ENCODE data around the gene CFAP74.
A peak's percentile ranks its signal among the peaks of the same experiment; 100 is the strongest.
"Not testable (repeated sequence)": the region's sequence is repeated elsewhere in the genome, so short reads cannot be mapped to it uniquely, and the experiment has no call there.

The CFAP74 gene

DNA sequence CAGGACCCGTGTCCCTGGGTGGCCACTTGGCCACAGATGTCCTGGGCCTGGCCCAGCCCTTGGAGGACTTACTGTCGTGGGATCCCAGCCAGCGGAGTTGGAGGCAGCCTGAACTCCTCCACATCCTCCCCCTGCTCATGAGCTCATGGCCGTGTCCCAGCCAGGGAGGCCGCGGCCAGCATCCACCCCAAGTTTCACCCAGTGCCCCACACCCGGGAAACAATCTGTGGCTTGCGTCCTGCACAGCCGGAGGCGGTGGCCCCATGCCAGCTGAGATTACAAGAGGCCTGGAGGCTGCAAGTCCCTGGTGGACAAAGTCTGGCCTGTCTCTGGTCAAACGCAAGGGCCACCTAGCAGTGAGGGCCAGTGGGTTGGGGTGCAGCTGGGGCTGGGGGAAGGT lies 57.0 kb downstream of the CFAP74 start:
- no peak for DNase-seq

DNA sequence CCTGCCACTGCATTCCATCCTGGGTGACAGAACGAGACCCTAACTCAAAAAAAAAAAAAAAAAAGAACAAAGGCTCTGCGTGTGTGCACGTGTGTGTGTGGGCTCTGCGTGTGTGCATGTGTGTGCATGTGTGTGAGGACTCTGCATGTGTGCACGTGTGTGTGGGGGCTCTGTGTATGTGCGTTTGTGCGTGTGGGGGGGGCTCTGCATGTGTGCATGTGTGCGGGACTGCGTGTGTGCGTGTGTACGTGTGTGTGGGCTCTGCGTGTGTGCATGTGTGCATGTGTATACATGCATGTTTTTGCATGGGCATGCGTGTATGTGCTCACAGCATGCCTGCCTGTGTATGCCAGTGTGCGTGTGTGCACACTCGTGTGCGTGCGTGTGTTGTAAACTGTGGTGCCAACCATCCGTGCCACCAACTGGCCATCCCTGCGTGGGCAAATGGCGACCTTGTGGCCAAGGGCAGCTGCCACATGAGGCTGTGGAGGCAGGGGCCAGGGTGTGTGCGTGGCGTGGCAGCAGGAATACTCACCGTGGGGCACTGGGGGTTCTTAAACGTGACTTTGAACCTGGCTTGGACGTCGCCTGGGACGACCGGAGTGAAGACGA lies 57.7 kb downstream of the CFAP74 start:
- no peak for DNase-seq

DNA sequence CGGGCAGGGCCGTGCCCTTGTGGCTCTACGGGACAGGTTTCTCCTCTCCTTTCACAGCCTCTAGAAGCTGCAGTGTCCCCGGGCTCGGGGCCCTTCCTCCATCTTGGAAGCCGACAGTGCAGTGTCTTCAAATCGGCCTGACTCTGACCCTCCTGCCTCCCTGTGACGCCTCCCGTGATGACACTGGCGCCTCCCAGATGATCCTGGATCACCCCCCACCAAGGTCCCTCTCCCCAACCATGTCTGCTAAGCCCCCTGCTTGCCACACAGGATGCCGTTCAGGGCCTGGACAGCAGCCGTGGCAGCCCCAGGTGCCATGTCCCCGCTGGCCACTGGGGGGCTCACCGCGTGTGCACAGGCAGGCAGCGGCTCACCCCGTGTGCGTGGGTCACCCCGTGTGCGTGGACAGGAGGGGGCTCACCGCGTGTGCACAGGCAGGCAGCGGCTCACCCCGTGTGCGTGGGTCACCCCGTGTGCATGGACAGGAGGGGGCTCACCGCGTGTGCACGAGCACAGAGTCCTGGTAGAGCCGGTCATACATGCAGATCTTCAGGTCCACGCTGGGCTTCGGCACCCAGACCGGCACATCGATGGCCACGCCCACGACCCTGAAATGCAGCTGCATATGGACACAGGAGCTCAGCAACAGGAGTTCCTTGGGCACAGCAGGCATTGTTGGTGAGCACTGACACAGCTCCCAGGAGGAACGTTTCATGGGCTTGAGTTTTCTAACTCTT lies 59.6 kb downstream of the CFAP74 start:
- peak; percentile 32 for DNase-seq

DNA sequence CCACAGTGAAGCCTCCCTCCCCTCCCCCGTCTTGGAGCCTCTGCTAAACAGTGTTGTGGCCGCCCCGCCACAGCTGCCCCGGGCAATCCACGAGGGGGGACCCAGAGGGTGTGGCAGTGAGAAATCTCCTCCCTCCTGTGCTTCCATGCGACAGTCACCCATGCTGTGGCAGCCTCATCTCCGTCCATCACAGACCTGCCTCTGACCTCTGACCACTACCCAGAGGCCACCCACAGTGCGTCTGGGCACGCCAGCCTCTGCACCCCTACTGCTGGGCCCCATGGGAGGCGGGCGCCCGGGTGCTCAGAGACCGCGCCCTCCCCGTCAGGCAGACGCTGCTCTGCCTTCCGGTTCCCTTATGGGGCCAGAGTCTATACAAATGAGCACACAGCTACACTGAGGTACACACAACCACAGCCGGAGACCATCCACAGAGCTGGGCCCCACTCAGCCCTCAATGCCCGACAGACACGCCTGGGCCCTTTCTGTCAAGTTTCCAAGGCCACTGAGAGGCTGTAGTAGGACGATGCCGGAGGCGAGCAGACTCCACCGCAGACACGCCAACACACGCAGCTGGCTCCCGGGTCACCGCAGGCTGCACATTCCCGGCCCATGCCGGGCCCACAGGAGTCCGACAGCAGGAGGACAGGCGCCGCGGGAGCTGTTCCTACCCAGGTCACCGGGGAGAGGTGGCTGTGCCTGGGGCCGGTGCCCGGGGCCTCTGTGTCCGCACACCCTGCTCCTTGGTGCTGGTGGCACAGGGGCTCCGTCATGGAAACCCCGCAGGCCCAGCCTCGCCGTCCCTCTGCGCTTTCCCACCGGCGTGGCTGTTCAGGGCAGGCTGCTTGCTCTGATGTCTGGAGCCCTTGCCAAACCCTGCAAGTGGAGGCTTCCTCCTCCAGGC lies 60.6 kb downstream of the CFAP74 start:
- DNase-seq = no peak

DNA sequence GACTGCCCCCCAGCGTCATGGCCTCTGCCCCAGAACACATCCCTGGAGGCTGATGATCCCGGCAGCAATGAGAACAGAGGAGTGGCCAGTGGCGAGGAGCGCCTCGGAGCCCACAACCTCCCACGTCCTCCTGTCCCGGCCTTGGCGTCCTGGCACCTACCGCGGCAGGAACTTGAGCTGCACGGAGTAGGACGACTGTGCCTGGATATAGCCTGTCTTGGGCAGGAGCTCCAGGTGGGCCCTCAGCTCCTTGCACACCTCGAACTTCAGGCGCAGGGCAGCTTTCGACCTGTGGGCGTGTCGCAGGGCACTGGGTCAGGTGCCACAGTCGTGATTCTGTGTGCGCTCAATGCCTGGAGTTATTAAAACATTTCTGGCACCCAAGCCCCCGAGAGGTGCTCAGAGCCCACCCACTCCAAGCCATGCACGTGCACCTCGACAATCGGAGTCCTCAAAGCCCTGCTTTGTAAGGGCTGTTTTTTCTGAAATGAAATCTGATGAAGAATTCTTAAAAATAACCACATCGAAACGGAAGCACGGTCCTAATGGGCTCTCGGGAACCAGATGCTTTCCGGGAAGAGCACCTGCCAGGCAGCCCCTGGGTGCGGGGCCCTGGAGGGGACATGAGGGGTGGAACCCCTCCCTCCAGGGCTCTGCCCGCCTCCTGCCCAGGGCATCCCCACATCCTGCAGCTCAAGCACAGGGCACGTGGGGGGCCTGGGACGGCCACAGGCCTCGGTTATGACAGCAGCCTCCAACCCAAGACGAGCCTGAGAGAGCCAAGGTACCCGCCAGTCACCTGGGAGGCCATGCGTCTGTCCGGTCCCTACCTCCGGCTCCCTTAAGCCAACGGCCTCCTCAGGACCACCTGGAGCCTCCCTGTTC lies 61.5 kb downstream of the CFAP74 start:
- no peak for DNase-seq

DNA sequence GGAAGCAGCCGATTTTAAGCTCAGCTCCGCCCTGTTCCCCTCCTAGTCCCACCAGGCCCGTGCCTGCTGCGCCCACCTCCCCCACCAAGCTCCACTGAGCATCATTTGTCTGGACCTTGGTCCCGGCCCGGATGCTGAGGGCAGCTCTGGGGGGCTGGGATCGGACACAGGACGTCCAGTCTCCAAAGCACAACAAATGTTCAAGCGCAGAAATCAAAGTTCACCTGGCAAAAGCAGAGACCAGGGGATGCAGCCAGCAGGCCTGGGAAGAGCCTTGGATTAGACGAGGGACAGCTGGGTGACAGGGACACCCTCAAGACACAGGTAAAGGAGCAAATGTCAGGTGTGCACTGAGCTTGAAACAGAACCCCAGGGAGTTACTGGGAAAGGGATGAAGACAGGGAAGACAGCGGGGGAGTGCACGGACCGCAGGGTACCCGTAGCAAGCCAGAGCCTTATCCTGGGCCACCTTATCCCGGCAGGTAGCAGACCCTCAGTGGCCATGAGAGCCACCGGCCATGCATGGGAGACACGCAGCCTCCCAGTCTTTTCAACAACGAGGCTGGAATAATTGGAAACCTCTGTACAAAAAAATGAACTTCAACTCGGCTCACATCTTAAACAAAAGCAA lies 62.3 kb downstream of the CFAP74 start:
- no peak for DNase-seq

DNA sequence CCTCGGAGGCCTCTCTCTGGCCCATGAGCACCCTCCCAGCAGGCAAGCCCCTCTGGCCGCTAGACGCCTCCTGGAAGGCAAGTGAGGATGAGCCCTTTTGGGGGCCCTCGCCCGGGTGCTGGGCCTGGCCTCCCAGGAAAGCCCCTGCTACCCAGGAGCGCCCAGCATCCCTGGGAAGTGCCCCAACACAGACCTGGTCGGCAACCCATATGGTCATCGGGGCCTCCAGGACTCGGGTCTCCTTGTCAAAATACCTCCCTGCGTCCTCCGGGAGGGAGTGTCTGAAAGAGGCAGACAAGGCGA lies 63.5 kb downstream of the CFAP74 start:
- DNase-seq = no peak

DNA sequence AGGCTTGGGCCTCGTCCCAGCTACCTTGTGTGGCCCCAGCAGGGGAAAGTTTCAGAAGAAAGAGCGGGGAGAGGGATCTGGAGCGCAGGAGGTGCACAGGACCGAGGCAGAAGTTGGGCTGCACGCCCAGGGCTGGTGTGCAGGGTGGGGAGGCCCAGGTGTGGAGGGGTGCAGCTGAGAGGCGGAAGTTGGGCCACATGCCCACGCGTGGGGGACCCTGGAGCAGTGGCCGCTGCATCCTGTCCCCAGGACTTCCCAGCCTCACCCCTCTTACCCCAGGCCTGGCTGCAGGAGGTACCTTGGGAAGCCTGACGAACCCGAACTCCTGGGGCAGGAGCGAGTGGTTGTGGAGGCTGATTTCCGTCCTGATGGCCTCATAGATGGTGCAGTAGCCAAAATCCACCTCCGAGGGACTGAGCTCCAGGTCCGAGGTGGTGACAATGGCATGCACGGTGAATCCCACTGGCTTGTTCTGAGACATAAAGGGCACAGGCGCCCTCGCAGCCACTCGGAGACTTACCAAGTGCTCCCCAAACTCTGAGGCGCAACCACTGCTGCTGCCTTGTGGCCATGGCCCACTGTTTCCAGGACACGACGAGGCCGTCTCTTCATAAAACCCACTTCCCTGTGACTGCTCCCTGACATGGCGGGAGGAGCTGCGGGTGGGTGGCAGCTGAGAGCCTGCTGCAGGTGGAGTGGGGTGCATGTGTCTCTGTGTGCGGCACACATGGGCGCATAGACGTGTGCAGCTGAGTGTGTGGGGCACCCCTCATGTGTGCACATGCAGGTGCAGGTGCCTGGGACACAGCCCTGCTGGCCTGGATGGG lies 64.1 kb downstream of the CFAP74 start:
- no peak for DNase-seq

DNA sequence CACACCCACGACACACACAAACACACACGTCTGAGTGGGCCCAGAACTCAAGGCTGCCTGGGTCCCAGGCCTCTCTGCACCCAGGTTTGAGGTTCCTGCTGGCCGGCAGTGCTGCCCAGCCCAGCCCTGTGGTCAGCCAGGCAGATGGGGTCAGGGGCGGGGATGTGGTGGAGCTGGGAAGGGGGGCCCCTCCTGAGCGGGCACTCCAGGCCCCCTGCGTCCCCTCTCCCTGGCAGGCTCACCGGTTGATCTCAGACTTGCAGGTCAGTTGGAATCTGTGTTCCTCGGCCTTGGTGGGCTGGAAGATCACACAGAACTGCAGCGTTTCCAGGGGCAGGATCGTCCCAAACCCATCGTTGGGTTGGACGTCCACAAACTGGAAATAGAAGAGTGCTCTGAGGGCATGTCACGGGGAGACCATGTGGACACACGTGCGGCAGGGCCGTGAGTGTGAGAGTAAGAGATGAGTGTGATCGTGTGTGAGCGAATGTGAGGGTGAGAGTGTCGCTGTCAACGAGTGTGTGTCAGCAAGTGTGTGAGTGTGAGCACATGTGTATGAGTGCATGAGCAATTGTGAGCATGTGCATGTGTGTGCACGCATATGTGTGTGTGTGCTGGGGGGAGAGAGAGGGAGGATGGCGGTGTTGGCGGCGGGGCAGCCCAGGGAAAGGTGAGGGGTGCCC lies 64.8 kb downstream of the CFAP74 start:
- DNase-seq = no peak

DNA sequence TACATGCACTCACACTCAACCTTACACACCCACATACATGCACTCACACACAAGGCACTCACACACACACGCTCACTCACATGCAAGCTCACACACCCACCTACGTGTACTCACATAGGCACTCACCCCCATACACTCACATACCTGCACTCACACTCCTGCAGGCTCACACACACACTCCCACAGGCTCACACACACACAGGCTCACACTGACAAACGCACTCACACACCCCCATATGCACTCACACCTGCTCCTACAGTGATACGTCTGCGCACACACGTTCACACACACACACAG lies 65.4 kb downstream of the CFAP74 start:
- DNase-seq = no peak

DNA sequence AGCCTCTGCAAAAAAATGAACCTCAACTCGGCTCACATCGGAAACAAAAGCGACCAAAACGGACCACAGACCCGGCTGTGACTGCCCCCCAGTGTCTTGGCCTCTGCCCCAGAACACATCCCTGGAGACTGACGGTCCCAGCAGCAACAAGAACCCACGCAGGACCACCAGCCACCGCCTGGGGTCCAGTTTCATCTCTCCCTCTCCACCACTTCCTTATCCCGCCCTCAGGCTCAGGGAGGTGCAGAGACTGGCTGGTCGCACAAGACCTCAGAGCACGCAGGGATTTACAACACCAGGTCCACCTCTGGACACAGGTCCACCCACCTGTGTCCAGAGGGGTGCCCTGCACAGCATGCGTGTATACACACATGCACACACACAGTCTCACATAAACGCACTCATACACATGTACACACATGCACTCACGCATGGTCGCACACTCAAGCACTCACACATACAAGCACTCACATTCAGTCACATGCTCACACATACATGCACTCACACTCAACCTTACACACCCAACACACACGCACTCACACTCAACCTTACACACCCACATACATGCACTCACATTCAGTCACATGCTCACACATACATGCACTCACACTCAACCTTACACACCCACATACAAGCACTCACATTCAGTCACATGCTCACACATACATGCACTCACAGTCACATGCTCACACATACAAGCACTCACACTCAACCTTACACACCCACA lies 65.9 kb downstream of the CFAP74 start:
- DNase-seq = no peak

DNA sequence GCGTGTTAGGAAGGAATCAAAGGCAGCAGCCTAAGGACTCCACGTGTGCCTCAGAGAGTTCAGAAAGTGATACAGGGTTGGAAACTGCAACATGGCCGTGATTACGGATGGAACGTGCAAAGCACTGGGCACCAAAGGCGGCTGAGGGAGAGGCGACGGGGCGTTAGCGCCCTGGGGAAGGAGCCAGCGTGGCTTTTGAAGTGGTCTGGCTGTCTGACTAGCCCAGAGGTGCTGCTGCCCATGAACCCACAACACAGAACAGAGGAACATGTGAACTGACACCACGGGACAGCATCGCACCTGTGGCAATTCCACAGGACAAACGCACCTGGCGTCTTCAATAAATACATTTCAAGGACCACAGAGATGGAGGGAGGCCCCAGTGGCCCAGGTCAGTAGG lies 66.5 kb downstream of the CFAP74 start:
- no peak for DNase-seq

DNA sequence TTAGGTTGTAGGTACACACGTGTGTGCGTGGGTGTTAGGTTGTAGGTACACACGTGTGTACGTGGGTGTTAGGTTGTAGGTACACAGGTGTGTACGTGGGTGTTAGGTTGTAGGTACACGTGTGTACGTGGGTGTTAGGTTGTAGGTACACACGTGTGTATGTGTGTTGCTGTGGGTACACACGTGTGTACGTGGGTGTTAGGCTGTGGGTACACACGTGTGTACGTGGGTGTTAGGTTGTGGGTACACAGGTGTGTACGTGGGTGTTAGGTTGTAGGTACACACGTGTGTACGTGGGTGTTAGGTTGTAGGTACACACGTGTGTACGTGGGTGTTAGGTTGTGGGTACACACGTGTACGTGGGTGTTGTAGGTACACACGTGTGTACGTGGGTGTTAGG lies 68.7 kb downstream of the CFAP74 start:
- DNase-seq = not testable (repeated sequence)

DNA sequence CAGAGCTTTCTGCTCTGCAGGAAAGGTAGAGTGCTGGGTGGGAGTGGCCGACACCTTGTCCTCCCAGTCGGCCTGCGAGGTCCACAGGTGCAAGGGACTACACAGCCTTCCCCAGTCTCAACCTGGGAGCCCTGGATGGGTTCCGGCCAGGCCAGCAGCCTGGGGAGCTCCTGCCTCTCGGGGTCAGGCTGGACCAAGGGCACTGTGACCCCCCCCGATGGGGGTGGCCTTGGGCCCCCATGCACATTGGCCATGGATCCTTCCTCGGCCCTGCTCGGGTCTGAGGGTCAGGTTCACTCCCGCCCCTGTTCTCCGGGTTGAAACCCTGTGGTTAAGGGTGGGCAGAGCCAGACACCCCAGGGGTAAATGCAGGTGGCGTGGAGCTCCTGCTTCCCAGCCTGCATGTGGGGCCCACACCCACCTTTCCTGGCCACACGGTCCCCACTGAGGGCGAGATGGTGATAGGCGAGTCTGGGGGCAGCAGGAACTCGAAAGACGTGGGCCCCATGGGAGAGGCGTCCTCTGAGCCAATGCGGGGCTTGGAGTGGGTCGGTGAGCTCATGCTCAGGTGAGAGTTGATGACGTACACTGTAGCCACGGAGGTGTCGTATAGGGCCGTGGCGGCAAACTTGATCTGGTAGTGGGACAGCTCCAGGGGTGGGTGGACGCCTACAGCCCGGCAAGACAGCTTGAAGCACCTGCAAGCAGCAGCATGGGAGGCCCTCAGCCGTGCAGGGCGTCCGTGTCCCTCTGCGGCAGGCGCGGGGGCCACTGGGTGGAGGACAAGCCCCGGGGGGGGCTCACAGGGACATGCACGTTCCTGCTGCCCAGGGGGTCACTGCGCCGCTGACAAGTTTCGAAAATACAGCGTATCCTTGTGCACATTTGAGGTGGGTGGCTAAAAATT lies 73.7 kb downstream of the CFAP74 start:
- DNase-seq = no peak

DNA sequence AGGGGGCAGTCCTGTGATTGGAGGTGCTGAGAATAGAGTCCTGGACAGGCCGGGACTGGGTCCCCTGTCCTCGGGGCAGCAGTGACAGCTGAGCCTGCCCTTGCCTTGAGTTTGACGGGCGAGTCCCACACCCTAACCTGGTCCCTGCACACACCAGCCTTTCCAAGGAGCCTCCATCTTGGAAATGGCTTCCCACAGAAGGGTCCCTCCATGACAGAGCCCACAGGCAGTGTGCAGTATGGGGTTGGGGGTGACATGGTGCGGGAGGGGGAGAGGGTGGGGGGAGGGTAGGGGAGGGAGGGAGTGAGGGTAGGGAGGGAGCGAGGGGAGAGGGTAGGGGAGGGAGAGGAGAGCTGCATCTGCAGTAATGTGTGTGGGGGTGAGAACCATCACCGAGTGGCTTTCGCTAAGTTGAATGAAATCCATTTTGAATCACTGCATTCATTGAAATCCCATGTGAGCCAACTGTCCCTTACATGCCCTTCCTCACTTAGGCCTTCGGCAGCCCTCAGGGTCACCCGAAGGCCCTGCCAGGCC lies 74.4 kb downstream of the CFAP74 start:
- no peak for DNase-seq

DNA sequence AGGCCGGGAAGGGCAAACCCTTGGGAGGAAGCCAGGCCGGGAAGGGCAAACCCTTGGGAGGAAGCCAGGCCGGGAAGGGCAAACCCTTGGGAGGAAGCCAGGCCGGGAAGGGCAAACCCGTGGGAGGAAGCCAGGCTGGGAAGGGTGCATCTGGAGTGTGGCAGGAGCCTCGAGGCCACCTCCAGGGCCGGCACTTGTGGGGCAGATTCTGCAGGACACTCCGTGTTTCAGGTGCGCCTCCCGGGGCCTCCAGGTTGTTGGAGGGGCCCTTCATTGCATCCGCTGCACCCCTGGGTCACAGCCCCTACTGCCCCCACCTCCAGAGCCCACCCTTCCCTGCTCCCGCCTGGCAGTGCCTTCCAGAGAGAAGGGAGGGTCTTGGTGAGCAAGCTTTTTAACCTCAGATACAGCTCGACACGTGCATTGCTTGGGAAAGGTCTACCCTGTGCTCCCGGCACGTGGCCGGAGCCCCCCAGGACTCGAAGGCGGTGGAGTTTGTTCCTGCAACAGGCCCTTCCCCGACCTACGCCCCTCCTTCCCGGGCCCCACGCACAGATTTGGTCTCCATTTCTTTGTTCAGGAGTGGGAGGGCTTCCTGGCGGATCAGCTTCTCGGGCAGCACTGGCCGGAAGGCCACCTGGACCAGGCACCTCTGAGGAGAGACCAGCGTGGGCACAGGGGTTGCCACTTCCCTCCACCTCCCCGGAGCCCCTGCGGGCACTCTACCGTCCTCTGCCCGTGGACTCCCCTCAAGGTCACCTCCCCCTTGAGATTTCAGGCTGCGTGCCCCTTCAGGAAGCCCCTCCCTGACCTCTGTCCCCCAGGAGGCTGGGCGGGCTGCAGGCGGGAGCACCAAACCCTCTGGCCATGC lies 75.1 kb downstream of the CFAP74 start:
- DNase-seq = no peak

DNA sequence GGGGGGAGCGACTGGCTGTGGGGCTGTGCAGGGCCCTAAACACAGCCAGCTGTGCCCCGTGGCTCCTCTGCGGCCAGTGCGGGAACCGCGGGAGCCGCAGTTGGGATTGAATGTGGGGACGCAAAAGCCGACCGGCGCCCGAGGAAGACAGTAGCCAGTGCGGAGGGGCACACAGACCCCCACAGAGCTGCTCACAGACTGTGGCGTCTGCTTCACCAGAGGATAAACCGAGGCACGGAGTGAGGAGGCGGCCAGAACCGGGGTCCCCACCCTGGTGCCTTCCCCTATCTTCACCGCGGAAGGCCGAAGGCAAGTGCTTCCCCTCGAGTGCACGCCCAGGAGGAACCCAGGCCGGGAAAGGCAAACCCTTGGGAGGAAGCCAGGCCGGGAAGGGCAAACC lies 75.8 kb downstream of the CFAP74 start:
- no peak for DNase-seq
